ENCODE measurements around the gene CHD9.
"Not testable (repeated sequence)": the region's sequence is repeated elsewhere in the genome, so short reads cannot be mapped to it uniquely, and the experiment has no call there.

The CHD9 gene

DNA sequence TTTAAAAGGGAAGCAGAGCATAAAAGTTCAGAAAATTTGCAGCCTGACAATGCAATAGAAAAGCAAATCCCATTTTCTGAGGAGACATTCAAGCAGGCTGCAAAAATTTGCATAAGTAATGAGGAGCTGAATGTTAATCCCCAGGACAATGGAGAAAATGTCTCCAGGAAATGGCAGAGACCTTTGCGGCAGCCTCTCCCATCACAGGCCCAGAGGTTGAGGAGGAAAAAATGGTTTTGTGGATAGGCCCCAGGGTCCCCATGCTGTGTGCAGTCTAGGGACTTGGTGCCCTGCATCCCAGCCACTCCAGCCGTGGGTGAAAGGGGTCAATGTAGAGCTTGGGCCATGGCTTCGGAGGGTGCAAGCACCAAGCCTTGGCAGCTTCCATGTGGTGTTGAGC, 19.5 kb downstream of the CHD9 start:
- in situ Hi-C loops (cut with MboI; ENCODE audit: low sequenced_read_pairs), result not testable (repeated sequence)

DNA sequence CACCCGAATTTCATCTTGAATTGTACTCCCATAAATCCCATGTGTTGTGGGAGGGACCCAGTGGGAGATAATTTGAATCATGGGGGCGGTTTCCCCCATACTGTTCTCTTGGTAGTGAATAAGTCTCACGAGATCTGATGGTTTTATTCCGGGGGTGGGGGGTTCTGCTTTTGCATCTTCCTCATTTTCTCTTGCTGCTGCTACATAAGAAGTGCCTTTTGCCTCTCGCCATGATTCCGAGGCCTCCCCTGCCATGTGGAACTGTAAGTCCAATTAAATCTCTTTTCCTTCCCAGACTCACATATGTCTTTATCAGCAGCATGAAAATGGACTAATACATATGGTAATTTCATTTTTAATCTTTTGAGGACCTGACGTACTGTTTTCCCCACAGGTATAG, 20.7 kb downstream of the CHD9 start:
- in situ Hi-C loops (cut with MboI; ENCODE audit: low sequenced_read_pairs), result not testable (repeated sequence)

DNA sequence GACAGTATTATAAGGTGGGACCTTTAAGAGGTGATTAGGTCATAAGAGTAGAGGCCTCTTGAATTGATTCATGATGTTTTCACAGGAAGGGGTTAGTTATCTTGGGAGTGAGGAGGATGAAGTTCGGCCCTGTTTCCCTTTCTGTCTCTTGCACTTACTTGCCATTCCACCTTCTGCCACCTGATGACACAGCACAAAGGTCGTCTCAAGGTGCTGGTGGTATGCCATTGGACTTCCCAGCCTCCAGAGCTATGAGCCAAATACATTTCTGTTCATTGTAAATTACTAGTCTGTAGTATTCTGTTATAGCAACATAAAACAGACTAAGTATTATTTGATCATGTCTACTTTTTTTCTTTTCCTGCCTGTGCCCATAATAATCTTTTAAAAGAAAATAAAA, 23.5 kb downstream of the CHD9 start:
- in situ Hi-C loops (cut with MboI; ENCODE audit: low sequenced_read_pairs), result no loop called here

DNA sequence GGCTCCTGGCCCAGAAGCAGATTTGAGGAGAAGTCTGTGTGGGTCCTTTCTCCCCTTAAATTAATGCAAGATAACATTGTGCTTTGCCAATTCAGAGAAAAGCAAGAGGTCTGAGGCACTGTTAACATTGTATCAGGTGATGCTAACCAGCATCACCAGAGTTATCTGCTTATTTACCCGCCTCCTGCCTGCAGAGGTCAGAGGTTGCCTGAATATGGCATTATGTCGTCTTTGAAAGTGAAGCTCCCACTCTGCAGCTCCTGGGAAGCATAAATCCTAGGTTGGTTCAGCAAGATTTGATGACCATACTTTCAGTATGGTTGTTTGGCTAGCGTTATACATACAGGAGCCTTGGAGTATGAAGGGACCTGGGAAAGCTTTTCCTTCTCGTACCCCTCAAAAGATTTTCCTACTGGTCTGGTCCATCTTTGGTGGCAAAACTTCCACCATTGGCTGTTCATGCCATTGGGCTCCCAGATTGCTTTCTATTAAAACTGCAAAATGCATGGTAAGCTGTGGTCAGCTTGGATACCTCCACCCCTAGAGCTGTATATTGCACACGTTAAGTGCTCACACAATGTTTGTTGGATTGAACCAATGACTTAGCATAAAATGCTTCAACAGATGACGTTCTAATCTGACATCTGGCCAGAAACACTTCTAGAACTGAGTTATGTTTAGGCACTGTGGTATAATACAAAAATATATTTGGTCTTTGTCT, 24.1 kb downstream of the CHD9 start:
- in situ Hi-C loops (cut with MboI; ENCODE audit: low sequenced_read_pairs), result no loop called here

DNA sequence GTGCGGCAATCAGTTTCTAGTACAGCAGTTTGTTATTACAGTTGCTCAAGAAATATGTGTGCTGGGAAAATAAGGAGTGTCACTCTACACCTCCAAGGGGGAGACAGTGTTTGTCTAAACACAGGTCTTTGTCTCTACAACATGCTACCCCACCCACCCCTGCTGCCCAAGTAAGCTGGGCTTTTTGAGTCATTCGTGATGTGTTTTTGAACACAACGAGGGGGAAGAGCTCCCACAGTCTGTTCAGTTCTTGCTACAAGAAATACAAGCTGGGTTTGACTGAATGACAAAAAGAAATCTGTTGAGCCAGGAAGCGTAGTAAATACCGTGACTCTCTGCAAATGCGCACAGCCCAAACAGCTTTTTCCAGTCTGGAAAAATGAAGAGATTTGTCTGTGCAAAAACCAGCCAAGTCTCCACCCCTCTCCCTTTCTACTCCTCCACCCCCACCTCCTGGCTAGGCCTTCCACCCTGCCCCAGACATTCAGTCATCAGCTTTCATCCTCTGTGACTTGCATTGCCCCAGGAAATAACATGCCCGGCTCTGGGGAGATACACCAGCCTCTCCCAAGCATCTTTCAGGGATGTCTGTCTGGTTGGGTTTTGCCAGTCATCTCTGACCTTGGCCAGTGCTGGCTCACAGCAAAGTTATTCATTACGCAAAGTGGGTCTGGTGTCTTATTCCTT, 25.7 kb downstream of the CHD9 start:
- in situ Hi-C loops (cut with MboI; ENCODE audit: low sequenced_read_pairs), result no loop called here

DNA sequence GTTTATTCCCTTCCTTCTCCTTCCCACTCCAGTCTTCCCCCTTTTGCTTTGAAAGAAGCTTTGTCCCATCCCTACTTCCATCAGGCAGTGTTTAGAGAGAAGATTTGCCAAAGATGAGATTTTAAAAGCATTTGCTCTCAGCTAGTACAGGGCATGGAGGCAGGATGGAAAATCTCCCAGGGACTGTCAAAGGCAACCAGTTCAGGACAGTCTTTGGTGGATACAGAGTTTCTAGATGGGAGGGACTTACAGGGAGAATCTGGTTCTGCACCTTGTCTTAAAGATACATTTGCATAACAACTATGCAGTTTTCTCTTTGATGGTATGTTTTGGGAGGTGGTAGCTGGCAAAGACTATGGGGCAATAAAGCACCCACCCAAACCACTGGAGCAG, 26.2 kb downstream of the CHD9 start:
- in situ Hi-C loops (cut with MboI; ENCODE audit: low sequenced_read_pairs), result no loop called here

DNA sequence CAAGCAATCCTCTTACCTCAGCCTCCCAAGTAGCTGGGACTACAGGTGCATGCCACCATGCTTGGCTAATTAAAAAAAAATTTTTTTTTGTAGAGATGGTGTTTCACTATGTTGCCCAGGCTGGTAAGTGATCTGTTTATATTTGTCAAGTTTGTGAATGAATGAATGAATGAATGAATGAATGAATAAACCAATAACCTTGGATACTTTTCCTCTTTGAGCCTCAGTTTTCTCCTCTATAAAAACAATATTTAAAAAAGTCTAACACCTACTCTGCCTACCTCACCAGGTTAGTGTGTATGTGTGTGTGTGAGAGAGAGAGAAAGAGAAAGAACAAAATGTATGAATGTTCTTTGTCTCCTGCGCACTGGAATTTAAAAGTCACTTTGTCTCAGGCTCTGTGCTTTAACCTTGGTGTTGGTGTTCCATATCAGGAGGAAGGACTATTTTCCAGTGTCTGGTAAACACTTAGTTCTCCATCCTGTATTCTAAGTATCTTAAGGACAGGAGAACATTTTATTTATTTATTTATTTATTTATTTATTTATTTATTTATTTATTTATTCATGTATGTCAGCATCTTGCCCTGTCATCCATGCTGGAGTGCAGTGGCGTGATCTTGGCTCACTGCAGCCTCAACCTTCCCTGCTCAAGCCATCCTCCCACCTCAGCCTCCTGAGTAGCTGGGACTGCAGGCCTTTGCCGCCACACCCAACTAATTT, 27.1 kb downstream of the CHD9 start:
- in situ Hi-C loops (cut with MboI; ENCODE audit: low sequenced_read_pairs), result no loop called here

DNA sequence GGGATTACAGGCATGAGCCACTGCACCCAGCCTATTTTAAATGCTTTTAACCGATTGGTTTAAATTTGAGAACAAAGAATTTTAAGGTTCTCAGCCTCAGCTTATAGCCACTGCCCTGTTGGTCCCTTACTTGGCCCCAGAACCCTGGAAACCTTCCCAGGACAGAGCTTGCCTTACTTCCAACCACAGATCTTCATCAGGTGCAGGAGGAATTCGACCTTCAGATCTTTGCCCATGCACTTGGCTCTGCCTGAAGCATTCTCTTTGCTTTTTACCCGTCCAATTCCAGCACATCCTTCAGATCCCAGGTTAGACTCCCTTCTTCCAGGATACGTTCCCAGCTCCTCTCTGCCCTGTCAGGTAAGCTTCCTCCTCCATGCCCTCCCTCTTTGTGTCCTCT, 27.7 kb downstream of the CHD9 start:
- in situ Hi-C loops (cut with MboI; ENCODE audit: low sequenced_read_pairs), result no loop called here

DNA sequence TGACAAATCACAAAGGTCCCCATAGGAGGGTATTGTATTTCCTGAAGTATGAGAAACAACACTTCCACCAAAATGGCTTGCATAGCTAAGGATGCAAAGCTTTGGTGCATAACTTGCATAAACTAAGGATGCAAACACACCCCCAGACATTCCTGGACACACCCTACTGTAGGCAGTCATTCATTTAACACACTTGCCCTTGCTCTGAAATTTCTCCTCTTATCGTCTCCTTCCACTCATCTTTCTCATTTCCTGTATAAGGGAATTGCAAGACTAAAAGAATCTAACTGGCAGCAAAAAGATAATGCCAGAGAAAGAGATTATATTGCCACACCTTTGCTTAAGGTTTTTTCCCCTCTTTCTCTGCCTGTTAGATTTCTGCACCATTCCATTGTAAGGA, 28.3 kb downstream of the CHD9 start:
- in situ Hi-C loops (cut with MboI; ENCODE audit: low sequenced_read_pairs), result no loop called here

DNA sequence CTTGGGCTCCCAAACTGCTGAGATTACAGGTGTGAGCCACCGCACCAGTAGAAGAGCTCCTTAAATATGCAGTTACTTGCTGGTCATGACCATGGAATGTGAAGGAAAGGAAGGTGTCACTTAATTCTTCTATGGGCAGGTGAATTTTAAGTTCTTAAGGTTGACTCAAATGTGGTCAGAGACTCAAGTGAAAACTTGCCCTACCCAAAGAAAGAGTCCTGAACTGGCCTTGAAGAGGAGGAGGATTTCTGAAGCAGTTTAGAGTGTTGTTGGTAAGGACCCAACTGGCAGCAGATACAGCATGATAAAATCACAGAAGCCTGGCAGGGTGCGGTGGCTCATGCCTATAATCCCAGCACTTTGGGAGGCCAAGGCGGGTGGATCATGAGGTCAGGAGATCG, 29.4 kb downstream of the CHD9 start:
- in situ Hi-C loops (cut with MboI; ENCODE audit: low sequenced_read_pairs), result no loop called here

DNA sequence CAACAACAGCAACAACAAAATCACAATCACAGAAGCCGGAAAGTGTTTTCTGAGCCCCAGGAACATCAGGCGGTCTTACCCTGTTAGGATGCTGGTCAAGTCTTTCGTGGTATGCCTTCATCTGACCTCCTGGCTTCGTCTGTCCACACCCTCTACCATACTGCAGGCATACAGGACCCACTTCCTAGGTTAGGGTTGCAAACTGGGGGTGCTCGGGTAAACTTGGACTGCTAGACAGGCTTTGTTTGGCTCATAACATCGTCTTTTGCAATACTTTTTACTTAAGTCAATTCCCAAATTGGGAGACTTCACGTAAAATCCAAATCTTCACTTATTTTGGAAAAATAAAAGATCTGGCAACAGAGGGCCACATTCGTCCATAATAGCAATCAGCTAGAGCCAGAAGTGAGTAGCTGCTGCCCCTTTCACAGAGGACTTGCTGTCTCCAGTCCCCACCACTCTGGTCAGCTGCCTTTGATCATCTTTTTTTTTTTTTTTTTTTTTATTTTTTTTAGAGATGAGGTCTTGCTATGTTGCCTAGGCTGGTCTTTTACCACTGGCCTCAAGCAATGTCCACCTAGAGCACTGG, 30.0 kb downstream of the CHD9 start:
- in situ Hi-C loops (cut with MboI; ENCODE audit: low sequenced_read_pairs), result no loop called here

DNA sequence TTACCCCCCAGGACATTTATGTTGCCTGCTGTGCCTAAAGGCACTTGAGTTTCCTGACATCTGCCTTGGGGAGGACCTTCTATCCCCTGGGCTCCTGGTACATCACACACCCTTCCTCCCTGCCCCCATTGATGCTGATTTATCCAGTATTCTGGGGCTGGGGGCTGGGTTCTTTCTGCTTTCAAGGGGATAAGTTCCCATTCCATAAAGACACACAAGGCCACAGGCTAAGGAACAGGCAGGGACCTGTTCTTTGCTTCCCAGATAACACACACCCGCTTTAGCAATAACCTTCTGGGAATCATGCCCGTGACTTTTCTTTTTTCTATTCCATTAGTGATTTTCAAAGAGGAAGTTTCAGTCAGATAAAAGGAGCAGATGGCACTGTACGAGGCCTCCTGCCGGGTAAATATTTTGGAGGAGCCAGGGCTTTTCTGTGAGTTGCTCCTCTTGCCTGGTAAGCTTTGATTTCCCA, 30.6 kb downstream of the CHD9 start:
- in situ Hi-C loops (cut with MboI; ENCODE audit: low sequenced_read_pairs), result no loop called here

DNA sequence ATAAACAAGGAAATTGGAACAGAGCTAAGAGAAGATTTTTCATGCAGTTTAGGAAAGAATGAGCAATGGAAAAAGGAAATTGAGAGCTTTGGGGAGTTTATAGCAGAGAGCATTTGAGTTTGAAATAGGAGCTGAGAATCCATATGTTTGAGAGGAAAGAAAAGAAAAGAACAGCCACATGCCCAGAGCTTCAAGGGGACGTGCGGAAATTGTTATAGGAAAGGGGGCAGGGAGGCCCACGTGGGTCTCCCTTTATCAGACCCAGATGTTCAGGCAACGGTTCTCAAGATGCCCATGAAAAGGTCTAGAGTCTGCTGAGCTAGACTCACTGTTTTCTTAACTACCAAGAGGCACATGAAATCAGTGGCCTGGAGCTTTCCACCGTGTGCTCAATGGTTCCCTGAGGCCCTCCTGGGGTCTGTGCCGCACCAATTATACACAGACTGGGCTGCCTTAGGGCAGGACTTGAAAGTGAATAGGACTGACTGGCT, 31.2 kb downstream of the CHD9 start:
- in situ Hi-C loops (cut with MboI; ENCODE audit: low sequenced_read_pairs), result no loop called here

DNA sequence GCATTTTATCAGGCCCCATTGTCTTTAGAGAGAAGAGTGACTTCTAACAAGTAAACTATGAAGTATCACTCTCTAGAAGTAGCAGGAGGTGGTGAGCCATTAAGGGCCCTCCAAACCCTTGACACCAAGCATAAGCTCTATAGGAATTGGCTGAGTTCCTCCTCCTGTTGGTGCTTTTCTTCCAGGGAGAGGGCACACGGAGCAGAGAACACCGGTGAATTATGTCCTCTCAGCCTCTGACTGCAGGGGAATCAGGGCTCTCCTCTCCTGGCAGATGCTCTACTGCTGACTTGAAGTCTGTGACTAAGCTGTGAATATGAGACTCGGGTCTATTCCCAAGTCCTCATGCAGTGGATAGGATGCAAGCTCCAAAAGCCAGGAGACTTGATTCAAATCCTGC, 32.3 kb downstream of the CHD9 start:
- in situ Hi-C loops (cut with MboI; ENCODE audit: low sequenced_read_pairs), result no loop called here

DNA sequence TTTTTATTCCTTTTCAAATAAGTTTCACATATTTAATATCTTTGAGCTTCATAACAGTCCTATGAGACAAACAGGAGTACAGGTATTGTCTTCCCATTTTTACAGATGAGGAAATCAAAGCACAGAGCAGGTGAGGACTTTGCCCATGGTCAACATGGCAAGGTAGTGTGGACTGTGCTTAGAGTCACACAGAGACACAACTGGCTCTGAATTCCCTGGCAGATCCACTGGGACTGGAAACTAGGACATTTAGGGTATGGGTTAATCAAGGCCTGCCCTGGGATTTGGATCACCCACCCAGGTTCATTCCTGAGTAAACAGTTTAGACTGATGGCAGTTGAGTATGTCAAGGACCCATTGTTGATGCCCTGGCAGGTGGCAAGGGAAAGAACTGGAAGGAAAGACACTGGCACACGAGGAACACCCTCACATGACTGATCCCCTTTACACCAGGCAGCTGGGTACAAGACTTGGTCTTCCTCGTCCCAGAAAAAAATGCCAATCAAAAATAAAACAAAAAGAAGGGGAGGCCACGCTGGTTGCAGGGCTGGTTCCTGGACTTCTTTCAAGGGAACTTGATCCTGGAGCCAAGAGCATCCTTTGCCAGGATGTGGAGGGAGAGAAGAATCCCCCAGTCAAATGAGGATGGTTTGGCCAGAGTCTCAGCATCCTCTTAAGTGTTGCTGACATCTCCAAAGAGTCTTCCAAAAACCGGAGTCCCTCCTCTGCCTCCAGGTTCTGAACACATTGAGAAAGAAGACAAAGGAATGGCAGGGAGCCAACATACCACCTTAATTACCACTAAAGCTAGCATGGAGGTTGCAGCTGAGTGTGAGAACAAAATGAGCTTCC, 34.9 kb downstream of the CHD9 start:
- in situ Hi-C loops (cut with MboI; ENCODE audit: low sequenced_read_pairs), result no loop called here

DNA sequence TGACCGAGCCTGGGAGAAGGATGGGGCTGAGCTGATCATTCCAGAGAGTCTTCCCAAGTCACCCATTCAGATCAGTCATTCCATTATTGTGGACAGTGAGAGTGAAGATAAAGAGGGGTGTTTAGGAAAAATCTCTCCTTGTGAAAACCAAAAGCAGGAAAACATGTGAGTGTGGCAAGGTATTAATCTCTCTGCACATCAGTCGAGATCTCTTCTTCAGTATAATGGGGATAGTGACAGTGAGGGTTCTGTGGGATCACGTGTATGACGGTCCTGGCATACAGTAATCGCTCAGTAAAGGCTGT, 35.4 kb downstream of the CHD9 start:
- in situ Hi-C loops (cut with MboI; ENCODE audit: low sequenced_read_pairs), result no loop called here

DNA sequence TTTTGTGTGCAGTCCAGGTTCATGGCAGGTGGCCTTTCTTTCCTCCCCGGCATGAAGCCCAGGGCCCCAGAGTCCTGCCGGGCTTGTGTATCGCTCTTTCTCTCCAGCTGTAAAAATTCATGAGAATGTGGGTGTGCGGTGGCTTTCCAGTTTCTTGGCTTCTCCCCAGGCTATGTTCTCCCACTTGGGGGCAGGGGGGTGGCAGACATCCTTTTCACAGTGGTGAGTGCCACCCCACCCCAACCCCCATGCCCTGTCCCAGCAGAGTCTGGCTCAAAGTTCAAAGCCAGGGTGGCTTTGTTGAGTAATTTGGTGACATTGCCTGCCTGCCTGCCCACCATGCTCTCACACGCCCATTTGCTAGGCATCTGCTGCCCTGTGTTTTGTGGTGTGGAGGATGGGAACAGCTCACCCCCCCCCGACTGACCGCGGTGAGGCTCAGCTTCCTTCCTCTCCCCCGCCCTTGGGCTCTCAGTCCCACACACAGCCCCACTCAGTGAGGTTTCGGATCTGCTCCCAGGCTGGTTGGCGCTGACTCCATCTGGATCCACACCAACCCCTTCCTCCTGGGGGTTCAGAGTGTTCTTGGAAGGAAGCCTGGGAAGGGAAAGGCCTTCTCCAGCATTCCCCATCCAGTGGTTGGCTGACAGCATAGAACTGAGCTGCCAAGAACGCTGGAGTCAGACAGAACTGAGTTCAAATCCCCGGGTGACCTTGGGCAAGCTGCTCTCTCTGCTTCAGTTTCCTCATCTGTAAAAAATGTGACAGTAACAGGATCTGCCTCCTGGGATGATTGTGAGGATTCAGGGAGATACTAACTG, 36.0 kb downstream of the CHD9 start:
- in situ Hi-C loops (cut with MboI; ENCODE audit: low sequenced_read_pairs), result no loop called here

DNA sequence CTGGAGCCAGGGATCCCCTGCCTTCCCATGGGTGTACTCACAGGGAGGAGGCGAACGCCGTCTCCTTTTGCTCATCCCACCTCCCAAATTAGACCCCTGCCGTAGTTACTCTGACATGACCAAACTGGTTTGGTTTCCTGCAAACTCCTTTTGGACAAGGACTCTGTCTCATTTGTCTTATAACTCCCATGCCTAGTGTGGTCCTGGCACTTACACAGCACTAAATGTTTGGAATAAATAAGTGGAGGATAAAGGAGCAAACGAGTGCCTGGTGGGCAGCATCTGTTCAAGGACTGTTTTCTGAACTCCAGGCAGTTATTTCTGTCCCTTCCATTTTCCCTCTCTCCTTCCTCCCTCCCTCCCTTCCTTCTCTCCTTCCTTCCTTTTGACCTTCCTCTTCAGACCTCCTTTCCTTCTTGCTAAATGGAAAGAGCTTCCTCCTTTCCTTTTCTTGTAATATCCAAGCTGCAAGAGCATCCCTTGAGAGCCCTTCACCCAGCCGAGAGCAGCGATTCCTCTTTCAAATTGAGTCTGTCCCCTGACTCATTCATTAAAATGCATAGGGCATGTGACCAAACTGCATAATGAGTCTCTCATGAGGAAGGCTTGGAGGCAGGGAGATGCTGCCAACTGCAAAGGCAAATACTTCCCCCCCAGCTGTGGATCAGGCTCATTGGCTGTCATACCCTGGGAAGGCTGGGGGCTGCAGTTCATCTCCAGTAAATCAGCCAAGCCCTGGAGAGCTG, 36.8 kb downstream of the CHD9 start:
- in situ Hi-C loops (cut with MboI; ENCODE audit: low sequenced_read_pairs), result no loop called here

DNA sequence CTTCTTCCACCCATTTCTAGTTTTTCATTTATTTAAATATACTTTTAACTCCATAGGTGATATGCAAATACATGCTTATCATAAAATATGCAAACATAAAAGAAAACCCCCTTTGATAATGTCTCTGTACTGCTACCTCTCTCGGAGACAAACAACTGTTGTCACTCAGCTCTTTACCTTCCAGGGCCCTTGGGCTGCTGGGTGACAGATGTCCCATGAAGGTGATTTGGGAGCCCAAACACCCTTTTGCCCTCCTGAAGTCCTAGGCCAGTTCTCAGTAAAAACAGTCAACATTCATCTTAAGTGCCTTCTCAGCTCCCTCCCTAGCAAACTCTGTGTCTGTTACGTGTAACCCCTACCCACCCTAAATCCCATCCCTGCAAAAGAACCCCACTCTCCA, 37.5 kb downstream of the CHD9 start:
- in situ Hi-C loops (cut with MboI; ENCODE audit: low sequenced_read_pairs), result no loop called here

All from hTERT RPE-1 (cell line).